KOPT-K1 (cell line): Measurements from ENCODE around the gene FUT3.

Experiments
- H3K27ac ChIP-seq: fragments of 200-600 bp; sonication (generic); 2 replicates; pipeline ENCODE4 v1.5.1; 2016; ENCODE audit warnings: antibody characterized with exemption, mild to moderate bottlenecking, low read depth, low read length; ENCODE audit not compliant: poor library complexity, severe bottlenecking
- H3K36me3 ChIP-seq: fragments of 200-600 bp; sonication (generic); 2 replicates; pipeline ENCODE4 v1.5.1; 2017; ENCODE audit warnings: antibody characterized with exemption, mild to moderate bottlenecking, low read length, moderate library complexity; ENCODE audit not compliant: insufficient read depth
- H3K9me3 ChIP-seq: fragments of 200-600 bp; sonication (generic); 2 replicates; pipeline ENCODE4 v1.5.1; 2017; ENCODE audit warnings: antibody characterized with exemption, low read length, mild to moderate bottlenecking; ENCODE audit not compliant: insufficient read depth, poor library complexity, severe bottlenecking

FUT3 gene

DNA sequence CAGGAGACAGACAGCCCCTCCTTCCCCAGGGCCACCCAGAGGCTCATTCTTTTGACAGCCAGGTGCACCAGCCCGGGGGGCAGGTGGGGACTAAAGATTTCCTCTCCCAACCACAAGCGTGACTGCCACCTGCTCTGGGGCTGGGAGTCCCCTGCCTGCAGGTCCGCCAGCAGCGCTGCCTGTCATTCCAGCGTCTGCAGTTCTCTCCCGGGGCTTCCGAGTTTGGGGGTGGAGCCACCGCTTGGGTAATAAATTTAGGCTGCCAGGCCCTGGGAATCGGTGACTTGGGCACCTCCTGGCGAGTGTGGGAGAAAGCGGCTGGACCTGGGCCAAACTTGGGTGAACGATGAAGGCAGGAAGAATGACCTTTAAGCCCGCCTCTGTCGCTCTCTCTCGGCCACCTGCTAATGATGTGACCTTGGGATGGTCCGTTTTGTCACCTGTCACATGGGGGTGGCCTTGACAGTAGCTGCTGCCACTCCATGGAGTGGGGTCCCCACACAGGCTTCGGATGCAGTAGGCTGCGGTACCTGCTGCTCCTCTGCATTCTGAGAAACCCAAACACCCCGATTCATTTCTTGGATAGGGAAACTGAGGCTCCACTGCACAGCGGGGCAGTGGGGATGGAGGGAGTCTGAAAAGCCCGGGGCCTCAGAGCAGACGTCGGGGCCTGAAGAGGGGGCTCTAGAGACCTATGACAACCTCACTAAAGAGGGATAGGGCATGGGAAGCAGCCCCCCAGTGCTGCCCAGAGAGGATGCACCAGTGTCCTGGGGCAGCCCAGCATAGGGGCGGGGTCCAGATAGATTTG, 24.5 kb downstream of the FUT3 start:
- Histone ChIP-seq H3K36me3 (no peaks in the 10 kb centered on the region), H3K27ac (peak overlapping the region; percentile 69), H3K9me3 (no peaks in the 10 kb centered on the region)

DNA sequence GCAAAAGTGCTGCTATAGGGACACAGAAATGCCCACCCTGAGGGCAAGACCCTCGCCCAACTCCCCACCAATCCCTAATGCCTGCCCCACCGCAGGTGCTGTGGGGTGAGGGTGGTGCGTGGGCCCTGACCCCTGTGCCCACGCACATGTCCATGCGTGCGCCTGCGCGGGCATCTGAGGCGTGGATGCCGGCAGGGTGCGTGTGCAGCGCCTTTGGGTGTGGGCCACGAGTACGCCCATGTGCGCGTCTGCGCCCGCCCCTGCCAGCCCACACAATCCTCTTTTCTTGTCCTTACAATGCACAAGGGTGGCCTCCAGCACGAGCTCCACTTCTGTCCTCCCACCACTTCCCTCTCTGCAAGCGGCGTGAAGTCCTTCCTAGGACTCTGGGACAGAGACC, 26.1 kb downstream of the FUT3 start:
- Histone ChIP-seq H3K27ac (no peak overlapping the region), H3K9me3 (no peaks in the 10 kb centered on the region), H3K36me3 (no peaks in the 10 kb centered on the region)

DNA sequence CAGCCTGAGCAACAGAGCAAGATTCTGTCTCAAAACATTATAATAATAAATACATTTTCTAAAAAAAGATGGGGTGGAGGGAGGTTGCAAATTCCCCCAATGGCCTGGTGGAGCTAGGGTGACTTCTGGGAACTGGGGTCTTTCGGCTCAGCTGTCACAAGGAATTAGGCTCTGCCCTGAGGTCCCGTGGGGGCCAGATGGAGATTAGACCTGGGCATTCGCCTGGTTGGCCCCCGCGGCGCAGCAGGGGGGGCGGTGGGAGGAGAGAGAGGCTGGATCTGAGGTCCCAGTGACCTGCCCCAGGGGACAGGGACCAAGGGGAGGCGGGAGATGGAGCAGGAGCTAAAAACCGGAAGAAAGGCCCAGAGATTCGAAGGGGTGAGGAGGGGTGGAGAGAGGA, 26.5 kb downstream of the FUT3 start:
- H3K9me3 ChIP-seq, result no peaks in the 10 kb centered on the region
- no peaks in the 10 kb centered on the region for H3K36me3 ChIP-seq
- H3K27ac ChIP-seq, result no peak overlapping the region

DNA sequence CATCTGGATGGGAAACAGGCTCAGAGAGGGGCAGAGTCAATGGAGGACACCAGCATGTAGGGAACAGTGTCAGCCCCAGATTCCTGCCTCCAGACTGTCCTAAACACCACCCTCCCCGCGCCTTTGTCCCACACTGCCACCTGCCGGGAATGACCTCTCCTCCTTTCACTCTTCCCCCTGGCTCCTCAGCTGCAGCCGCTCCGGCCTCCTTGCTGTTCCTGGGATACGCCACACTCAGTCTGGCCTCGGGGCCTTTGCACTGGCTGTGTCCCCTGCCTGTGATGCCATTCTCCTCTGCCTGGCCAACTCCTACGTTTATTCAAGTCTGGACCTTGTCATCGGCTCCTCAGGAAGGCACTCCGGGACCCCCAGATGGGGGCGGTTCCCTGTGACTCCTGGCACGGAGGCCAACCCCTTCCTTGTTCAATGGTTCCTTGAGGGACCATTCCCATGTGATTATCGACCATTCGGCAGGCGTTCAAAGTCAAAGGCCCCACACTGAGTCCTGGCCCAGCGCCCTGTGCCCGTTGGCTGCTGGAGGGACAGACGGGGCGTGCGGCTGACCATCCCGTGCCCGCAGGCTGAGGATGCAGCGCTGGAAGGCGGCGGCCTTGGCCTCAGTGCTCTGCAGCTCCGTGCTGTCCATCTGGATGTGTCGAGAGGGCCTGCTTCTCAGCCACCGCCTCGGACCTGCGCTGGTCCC, 27.5 kb downstream of the FUT3 start:
- no peaks in the 10 kb centered on the region for H3K36me3 ChIP-seq

DNA sequence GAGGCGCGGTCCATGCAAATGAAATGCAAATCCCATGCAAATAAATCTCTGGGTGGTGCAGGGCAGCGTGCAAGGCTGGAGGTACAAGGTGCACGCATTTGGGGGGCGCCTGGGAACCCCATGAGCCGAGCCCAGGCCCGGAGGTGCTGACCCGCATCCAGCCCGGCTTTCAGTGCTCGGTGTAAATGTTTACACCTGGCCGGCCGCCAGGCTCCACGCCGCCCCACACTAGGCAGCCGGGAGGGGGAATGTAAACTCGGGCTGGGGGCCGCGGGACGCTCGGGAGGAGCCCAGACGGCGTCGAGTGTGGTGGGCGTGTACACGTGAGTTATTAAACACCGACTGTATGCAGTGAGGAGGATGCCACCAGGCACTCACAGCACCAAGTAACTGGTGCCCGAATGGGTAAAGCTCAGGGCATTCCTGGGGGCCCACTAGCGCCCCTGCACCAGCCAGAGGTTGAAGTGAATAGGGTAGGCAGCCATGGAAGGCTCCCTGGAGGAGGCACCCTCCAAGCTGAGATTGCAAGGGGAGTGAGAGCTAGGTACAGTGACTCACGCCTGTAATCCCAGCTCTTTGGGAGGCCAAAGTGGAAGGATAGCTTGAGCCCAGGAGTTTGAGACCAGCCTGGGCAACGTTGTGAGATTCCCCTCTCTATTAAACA, 28.9 kb downstream of the FUT3 start:
- Histone ChIP-seq H3K27ac (no peak overlapping the region), H3K36me3 (no peaks in the 10 kb centered on the region), H3K9me3 (no peaks in the 10 kb centered on the region)

More for the DNA sequence above, 27.5 kb downstream of the FUT3 start:
- Histone ChIP-seq H3K27ac (no peak overlapping the region), H3K9me3 (no peaks in the 10 kb centered on the region)

DNA sequence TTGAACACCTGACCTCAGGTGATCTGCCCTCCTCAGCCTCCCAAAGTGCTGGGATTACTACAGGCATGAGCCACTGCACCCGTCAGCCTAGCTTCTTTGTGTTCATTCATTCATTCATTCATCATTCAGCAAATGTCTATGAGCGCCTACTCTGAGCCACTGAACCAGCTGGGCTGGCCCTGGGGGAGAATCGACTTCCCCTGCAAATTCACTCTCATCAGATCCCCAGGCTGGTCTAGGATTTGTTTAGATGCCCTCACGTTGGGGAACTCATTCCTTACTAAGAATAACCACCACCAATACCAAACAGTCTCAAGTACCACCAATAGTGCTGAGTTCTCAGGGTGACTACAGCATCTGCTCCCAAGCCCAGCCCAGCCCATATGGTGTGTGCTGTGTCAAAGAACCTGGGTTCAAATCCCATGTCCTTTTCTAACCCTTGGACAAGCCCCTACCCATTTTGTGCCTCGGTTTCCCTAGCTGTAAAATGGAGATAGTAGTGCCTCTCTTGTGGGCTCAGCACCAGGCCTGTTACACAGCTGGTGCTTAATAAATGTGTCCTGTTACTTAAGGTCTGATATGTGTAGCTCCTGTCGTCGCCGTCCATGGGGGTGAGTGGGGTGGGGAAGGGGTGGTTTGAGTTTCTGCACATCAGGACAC, 29.6 kb downstream of the FUT3 start:
- Histone ChIP-seq H3K27ac (no peak overlapping the region), H3K9me3 (no peaks in the 10 kb centered on the region), H3K36me3 (no peaks in the 10 kb centered on the region)

DNA sequence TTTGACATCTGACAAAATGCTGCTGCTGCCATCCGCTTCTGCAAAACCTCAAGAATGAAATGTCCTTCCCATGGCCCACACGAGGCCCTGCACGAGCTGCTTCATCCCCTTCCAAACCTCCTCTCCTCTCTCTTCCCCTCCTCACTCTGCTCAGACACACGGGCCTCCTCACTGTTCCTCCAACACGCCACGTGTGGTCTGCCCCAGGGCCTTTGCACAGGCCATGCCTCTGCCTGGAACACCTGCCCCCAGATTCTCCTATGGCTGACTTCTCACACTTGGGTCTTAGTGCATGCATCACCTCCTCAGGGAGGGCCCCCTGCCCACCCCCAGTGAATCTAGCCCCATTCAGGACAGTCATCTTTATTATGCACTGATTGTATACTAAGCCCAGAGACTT, 30.5 kb downstream of the FUT3 start:
- Histone ChIP-seq H3K9me3 (no peaks in the 10 kb centered on the region), H3K27ac (no peak overlapping the region), H3K36me3 (no peaks in the 10 kb centered on the region)

DNA sequence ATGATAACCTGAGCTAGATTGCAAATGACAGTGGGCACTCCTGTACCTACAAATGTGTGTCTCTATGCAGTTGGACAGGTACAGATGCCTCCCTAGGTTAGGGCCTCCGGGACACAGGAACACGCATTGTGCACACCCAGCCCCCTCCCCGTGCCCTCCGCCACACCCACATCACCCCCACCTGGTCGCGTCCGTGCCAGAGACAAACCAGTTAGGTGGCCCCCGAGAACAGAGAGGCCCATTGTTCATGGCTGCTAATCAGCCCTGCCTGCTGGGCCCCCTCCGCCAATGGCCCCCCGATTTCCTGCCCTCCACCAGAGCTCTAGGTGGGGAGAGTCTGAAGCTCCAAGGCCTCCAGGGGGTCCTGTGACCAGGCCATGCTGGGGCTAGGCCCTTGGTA, 32.7 kb downstream of the FUT3 start:
- Histone ChIP-seq H3K27ac (no peak overlapping the region), H3K36me3 (no peaks in the 10 kb centered on the region), H3K9me3 (no peaks in the 10 kb centered on the region)

DNA sequence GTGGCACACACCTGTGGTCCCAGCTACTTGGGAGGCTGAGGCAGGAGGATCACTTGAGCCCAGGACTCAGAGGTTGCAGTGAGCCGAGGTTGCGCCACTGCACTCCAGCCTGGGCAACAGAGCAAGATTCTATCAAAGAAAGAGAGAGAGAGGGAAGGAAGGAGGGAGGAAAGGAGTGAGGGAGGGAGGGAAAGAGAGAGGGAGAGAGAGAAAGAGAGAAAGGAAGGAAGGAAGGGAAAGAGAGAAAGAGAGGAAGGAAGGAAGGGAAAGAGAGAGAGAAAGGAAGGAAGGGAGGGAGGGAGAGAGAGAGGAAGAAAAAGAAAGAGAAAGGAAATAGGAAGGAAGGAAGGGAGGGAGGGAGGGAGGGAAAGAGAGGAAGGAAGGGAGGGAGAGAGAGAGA, 34.0 kb downstream of the FUT3 start:
- Histone ChIP-seq H3K36me3 (no peaks in the 10 kb centered on the region), H3K27ac (no peak overlapping the region), H3K9me3 (no peaks in the 10 kb centered on the region)

DNA sequence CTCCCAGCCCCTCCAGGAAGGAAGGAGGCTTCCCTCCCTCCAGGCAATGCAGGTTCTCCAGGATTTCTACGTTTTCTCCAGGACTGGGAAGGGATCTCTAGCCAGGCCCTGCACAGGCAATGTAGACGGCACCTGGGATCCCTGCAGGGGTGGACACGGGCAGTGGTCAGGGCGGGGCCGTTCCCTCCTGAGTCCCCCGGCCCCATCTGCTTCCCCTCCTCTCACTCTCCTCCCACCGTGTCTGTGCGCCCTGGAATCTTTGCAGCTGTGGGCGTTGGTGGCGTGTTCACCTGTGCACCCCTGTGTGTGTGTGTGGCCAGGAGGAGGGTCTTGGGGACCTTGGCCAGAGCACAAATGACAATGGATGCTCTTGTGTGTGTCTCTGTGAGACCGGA, 36.4 kb downstream of the FUT3 start:
- Histone ChIP-seq H3K27ac (no peak overlapping the region), H3K36me3 (no peaks in the 10 kb centered on the region), H3K9me3 (no peaks in the 10 kb centered on the region)

DNA sequence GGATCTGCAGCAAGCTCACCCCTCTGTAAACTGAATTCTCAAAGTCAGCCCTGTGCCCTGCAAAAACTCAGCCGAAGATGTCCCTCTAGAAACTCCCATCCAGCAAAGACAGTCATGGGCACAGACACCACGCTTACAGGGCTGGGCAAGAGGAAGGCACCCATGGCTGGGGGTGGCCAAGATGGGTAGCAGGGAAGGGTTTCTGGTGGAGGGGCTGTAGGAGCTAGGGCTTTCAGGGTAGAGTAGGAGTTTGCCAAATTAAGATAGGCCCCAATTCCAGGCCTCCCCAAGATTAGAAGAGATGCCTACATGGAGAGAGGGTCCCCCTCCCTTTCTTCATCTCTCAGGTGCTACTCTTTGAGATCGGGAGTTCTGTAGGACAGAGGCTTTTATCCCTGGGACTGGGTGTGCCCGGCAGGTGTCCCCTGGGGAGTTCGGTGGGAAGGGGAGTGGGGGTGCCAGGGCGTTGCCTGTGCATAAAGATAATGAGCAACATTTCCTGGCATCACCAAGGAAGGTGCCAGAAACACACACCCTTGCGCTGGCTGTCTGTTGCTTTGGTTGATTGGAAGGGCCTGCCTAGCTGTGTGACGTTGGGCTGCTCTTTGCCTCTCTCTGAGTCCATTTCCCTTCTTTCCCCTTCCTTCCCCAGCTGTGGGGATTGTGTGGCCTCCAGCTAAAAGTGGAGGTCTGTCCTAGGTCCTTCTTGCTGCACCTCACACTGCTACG, 37.0 kb downstream of the FUT3 start:
- H3K27ac ChIP-seq, result no peak overlapping the region
- no peaks in the 10 kb centered on the region for H3K36me3 ChIP-seq
- no peaks in the 10 kb centered on the region for H3K9me3 ChIP-seq

DNA sequence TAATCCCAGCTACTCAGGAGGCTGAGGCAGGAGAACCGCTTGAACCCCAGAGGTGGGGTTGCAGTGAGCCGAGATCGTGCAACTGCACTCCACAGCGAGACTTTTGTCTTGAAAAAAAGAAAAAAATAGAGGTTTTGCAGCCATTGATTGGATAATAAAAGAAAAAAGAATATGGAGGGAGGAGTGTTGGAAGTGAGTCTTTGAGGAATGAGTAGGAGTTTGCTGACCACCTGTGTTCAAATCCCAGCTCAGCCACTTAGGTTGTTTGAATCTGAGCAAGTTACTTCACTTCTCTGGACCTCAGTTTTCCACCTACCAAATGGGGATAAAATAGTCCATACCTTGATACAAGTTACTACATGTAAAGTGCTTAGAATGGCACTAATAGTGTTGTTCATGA, 40.1 kb downstream of the FUT3 start:
- Histone ChIP-seq H3K27ac (no peak overlapping the region), H3K9me3 (no peaks in the 10 kb centered on the region), H3K36me3 (no peaks in the 10 kb centered on the region)

DNA sequence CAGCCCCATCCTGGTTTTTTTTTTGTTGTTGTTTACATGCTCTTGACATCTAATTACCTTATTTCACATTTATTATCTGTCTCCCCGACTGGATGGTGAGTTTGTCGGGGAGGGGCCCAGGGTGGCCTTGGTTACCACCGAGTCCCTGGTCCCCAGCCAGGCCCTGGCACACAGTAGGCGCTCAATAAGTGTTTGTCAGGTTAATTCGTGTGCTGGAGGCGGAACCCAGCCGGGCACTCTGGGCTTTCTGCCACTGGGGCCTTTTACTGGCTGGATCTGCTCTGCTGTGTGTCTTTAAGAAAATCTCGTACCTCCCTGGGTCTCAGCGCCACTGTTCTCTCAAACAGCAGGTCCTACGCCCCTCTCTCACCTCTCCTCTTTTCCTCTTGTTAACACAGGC, 41.8 kb downstream of the FUT3 start:
- H3K36me3 ChIP-seq, result no peaks in the 10 kb centered on the region
- no peaks in the 10 kb centered on the region for H3K9me3 ChIP-seq
- H3K27ac ChIP-seq, result no peak overlapping the region

DNA sequence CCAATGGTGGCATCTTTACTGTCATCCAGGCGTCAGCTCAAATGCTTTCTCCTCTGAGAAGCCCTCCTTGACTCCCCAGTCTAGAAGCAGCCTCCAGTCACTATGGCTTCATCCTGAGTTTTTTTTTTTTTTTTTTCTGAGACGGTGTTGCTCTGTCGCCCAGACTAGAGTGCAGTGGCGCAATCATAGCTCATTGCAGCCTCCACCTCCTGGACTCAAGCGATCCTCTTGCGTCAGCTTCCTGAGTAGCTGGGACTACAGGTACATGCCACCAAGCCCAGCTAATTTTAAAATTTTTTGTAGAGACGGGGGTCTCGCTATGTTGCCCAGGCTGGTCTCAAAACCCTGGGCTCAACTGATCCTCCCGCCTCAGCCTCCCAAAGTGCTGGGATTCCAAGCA, 42.2 kb downstream of the FUT3 start:
- H3K27ac ChIP-seq, result no peak overlapping the region
- H3K36me3 ChIP-seq, result no peaks in the 10 kb centered on the region
- H3K9me3 ChIP-seq, result no peaks in the 10 kb centered on the region
